Measurements from ENCODE around the gene HSPB9.

- TF ChIP-seq CTCF (IDR thresholded peaks at IDR 0.05) (no peak), POLR2A (IDR thresholded peaks at IDR 0.05) (peak; percentile 68), EP300 (IDR thresholded peaks at IDR 0.05; ENCODE audit: low read depth) (no peak), POLR2AphosphoS5 (IDR thresholded peaks at IDR 0.05) (peak; percentile 58 to 87 (median 81))
Observed at GRCh38 chr17:42112552-42113176, 9.9 kb upstream of the HSPB9 start, which contains the start of gene DHX58.

Data from transverse colon (tissue), 4 donors.